Activated CD4-positive, alpha-beta memory T cell treated with anti-CD3 and anti-CD28 coated beads, Interleukin-2, amount 10 ng/mL, durations not matched to agents 7 days and 5 days (primary cell): Measurements from ENCODE around the gene TMPRSS6. TPM values are rescaled to one million over a fixed set of nuclear protein-coding genes. Genes with fewer than 3 reads are reported as not detected.
A peak's percentile ranks its signal among the peaks of the same experiment; 100 is the strongest.

Source experiments
- CTCF ChIA-PET: fragments of 350-600 bp; sonication (Branson Sonifier 250); formaldehyde crosslinking; loops from one replicate; lab custom pipeline; 2021; ENCODE audit warnings: antibody characterized with exemption, inconsistent platforms; lab: Charles Lee
- POLR2A ChIA-PET: fragments of 350-600 bp; sonication (Branson Sonifier 250); formaldehyde crosslinking; loops from one replicate; lab custom pipeline; 2021; ENCODE audit warnings: antibody characterized with exemption; lab: Charles Lee
- DNase-seq: peaks from one replicate; pipeline ENCODE4 v3.0.0-alpha.2; 2020
- H3K27ac Mint-ChIP-seq: one replicate; pipeline ENCODE4 v1.8.0; 2021; ENCODE audit warnings: mild to moderate bottlenecking, mixed read lengths
- H3K27me3 Mint-ChIP-seq: one replicate; pipeline ENCODE4 v1.8.0; 2021; ENCODE audit warnings: mixed read lengths
- H3K36me3 Mint-ChIP-seq: one replicate; pipeline ENCODE4 v1.8.0; 2021; ENCODE audit warnings: low read depth, mixed read lengths
- H3K4me1 Mint-ChIP-seq: one replicate; pipeline ENCODE4 v1.8.0; 2021; ENCODE audit warnings: mixed read lengths
- H3K4me3 Mint-ChIP-seq: one replicate; pipeline ENCODE4 v1.8.0; 2021; ENCODE audit warnings: mild to moderate bottlenecking, mixed read lengths
- H3K9me3 Mint-ChIP-seq: one replicate; pipeline ENCODE4 v1.8.0; 2021; ENCODE audit warnings: mixed read lengths
- total RNA-seq, 2 experiments: library from RNA; stranded (reverse); gene quantifications; one replicate each; pipeline ENCODE4 v1.2.3, GENCODE V29; 2021

TMPRSS6 gene
- total RNA-seq, 2 experiments from 2014 or later = 14.0 to 14.7 TPM

- Mint-ChIP-seq H3K36me3 (peaks cover 68% of the 10 kb centered on the region), H3K4me3 (no peak overlapping the region), H3K27me3 (no peaks in the 10 kb centered on the region)
These were observed 14.1 kb upstream of the TMPRSS6 start for GRCh38 chr22:37123649-37124048.

GRCh38 chr22:37122598-37123180 is 13.2 kb upstream of the TMPRSS6 start:
- CTCF ChIA-PET = interaction anchor here (0.9 to 6.8 kb wide), 23 partner anchors 9 to 470 kb away, joined by 3 to 81 read pairs (median 5); partner anchors contain the start of gene IL2RB
- H3K27me3 Mint-ChIP-seq = no peaks in the 10 kb centered on the region
- peaks cover 67% of the 10 kb centered on the region for H3K36me3 Mint-ChIP-seq
- peaks cover 88% of the 10 kb centered on the region for H3K4me1 Mint-ChIP-seq
- H3K9me3 Mint-ChIP-seq = no peaks in the 10 kb centered on the region
- H3K27ac Mint-ChIP-seq = peak overlapping the region; percentile 99
- DNase-seq = no peak
- H3K4me3 Mint-ChIP-seq = peak overlapping the region; percentile 74
- POLR2A ChIA-PET = interaction anchor here (0.8 to 25.4 kb wide), 25 partner anchors 18 to 593 kb away, joined by 3 to 502 read pairs (median 5); partner anchors contain the start of genes C1QTNF6, IL2RB, NCF4 and RAC2

More at GRCh38 chr22:37123649-37124048, 14.1 kb upstream of the TMPRSS6 start:
- POLR2A ChIA-PET = interaction anchor here (1.4 to 25.4 kb wide), 11 partner anchors 18 to 120 kb away, joined by 5 to 502 read pairs (median 20); partner anchors contain the start of genes IL2RB, KCTD17 and RAC2
- Mint-ChIP-seq H3K9me3 (no peaks in the 10 kb centered on the region), H3K4me1 (peaks cover 78% of the 10 kb centered on the region), H3K27ac (peak overlapping the region; percentile 99)
- no peak for DNase-seq
- CTCF ChIA-PET = interaction anchor here (0.7 to 6.8 kb wide), 9 partner anchors 22 to 349 kb away, joined by 3 to 81 read pairs (median 5); partner anchors contain the start of gene IL2RB

- H3K4me1 Mint-ChIP-seq = peaks cover 88% of the 10 kb centered on the region
- peaks cover 61% of the 10 kb centered on the region for H3K36me3 Mint-ChIP-seq
- peak overlapping the region; percentile 99 for H3K27ac Mint-ChIP-seq
- CTCF ChIA-PET = interaction anchor here (0.9 to 6.8 kb wide), 25 partner anchors 10 to 470 kb away, joined by 3 to 81 read pairs (median 5); partner anchors contain the start of gene IL2RB
- peak overlapping the region; percentile 74 for H3K4me3 Mint-ChIP-seq
- no peaks in the 10 kb centered on the region for H3K27me3 Mint-ChIP-seq
- no peaks in the 10 kb centered on the region for H3K9me3 Mint-ChIP-seq
- POLR2A ChIA-PET = interaction anchor here (0.7 to 25.4 kb wide), 27 partner anchors 17 to 593 kb away, joined by 3 to 502 read pairs (median 5); partner anchors contain the start of genes C1QTNF6, IL2RB, NCF4 and RAC2
- DNase-seq = peak; percentile 96
These were observed 12.5 kb upstream of the TMPRSS6 start for GRCh38 chr22:37121887-37122591.

DNA sequence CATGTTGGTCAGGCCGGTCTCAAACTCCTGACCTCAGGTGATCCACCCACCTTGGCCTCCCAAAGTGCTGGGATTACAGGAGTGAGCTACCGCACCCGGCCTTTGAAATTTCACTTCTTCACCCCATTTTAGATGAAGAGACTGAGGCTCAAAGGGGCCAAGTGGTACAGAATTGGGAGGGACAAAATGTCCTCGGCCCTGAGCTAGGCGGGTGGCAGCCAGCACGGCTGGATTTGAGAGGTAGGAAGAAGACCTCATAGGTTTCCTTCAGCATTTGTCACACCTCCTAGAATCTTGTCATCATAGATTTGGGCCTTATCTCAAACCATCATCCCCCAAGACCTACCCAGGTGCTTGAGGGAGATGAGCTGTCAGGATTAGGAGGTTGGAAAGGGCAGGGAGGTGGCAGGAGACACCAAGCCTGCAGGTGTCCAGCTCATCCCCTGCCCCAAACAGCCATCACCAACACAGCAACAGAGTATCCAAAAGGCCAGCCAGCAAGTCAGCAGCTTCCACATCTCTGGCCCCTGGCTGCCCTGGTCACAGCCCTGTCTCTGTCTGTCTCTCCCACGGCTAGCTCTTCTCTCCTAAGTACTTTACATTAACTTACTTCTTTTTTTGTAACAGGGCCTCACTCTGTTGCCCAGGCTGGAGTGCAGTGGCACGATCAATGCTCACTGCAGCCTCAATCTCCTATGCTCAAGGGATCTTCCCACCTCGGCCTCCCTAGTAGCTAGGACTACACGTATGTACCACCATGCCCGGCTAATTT is 11.2 kb upstream of the TMPRSS6 start:
- H3K36me3 Mint-ChIP-seq = peaks cover 58% of the 10 kb centered on the region
- CTCF ChIA-PET = interaction anchor here (1.4 to 6.8 kb wide), 7 partner anchors 19 to 264 kb away, joined by 3 to 81 read pairs (median 7); partner anchors contain the start of gene IL2RB
- POLR2A ChIA-PET = interaction anchor here (1.1 to 25.4 kb wide), 7 partner anchors 21 to 123 kb away, joined by 3 to 502 read pairs (median 42); partner anchors contain the start of genes IL2RB and RAC2
- no peaks in the 10 kb centered on the region for H3K27me3 Mint-ChIP-seq
- peak overlapping the region; percentile 99 for H3K27ac Mint-ChIP-seq
- H3K4me3 Mint-ChIP-seq = peak overlapping the region; percentile 74
- no peak for DNase-seq
- H3K9me3 Mint-ChIP-seq = no peaks in the 10 kb centered on the region
- H3K4me1 Mint-ChIP-seq = peaks cover 85% of the 10 kb centered on the region

DNA sequence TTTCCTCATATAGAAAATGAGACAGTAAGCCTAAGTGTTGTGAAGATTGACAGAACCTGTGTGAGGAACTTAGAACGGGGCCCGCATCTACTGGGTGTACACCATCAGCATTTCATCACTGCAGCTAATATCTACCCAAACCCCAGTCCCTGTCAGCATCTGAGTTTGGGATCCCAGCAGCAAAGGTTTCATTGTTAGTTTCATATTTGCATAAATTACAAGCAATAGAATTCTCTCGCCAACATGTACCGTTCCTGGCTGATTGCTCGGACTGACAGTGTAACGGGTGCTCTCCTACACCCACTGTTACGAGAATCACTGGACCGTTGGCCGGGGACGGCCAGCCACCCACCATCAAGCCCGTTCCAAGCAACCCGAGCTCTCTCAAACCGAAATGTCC is 10.4 kb upstream of the TMPRSS6 start:
- H3K9me3 Mint-ChIP-seq = no peaks in the 10 kb centered on the region
- H3K36me3 Mint-ChIP-seq = peaks cover 51% of the 10 kb centered on the region
- H3K4me1 Mint-ChIP-seq = peaks cover 82% of the 10 kb centered on the region
- no peaks in the 10 kb centered on the region for H3K27me3 Mint-ChIP-seq
- ChIA-PET POLR2A (interaction anchor here (1.1 to 25.4 kb wide), 7 partner anchors 14 to 123 kb away, joined by 4 to 502 read pairs (median 42); partner anchors contain the start of genes IL2RB and RAC2), CTCF (interaction anchor here (0.7 to 6.8 kb wide), 6 partner anchors 29 to 91 kb away, joined by 3 to 81 read pairs (median 4); partner anchors contain the start of gene IL2RB)
- H3K27ac Mint-ChIP-seq = peak overlapping the region; percentile 99
- DNase-seq = no peak
- H3K4me3 Mint-ChIP-seq = no peak overlapping the region

DNA sequence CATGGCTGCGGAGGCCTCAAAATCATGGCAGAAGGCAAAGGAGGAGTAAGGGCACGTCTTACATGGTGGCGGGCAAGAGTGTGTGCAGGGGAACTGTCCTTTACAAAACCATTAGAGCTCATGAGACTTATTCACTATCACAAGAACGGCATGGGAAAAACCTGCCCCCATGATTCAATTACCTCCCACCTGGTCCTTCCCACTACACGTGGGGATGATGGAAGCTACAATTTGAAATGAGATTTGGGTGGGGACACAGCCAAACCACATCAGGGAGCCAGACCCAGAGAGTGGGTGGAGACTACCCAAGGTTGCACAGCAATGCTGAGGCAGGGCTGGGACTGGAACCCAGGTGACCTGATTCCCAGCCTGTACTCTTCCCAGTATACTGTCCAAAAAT is 8.6 kb upstream of the TMPRSS6 start:
- no peak overlapping the region for H3K4me3 Mint-ChIP-seq
- H3K4me1 Mint-ChIP-seq = peaks cover 65% of the 10 kb centered on the region
- ChIA-PET CTCF (interaction anchor here (1.3 to 1.6 kb wide), 3 partner anchors 9 to 82 kb away, joined by 3 to 4 read pairs (median 3); no protein-coding TSS in a partner anchor), POLR2A (interaction anchor here (1.0 to 25.4 kb wide), 2 partner anchors 24 to 49 kb away, joined by 3 to 502 read pairs; partner anchors contain the start of gene IL2RB)
- H3K36me3 Mint-ChIP-seq = peaks cover 33% of the 10 kb centered on the region
- peak overlapping the region; percentile 35 for H3K27ac Mint-ChIP-seq
- no peaks in the 10 kb centered on the region for H3K9me3 Mint-ChIP-seq
- H3K27me3 Mint-ChIP-seq = no peaks in the 10 kb centered on the region
- DNase-seq = no peak

DNA sequence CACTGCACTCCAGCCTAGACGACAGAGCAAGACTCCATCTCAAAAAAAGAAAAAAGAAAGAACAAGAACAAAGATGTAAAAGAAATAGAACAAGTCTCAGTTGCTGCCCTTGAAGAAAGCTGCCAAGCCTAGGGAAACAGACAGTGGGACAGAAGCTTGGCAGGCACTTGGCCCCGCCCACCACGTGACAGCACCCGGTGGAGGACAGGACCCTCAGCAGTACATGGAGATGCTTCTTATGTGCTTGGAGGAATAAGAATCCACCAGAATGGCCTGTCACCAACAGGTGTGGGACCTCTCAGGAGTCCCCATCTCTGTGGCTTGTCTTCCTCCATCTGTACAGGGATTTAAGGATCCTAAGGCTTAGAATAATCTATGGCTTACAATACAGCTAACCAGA is 7.6 kb upstream of the TMPRSS6 start:
- Mint-ChIP-seq H3K36me3 (peaks cover 27% of the 10 kb centered on the region), H3K27ac (no peak overlapping the region), H3K9me3 (no peaks in the 10 kb centered on the region), H3K4me1 (peaks cover 55% of the 10 kb centered on the region), H3K27me3 (no peaks in the 10 kb centered on the region), H3K4me3 (no peak overlapping the region)
- ChIA-PET CTCF (interaction anchor here (1.4 to 1.6 kb wide), 2 partner anchors 10 to 12 kb away, joined by 3 to 4 read pairs; no protein-coding TSS in a partner anchor), POLR2A (interaction anchor here (1.1 to 25.4 kb wide), 2 partner anchors 25 to 37 kb away, joined by 4 to 502 read pairs; partner anchors contain the start of gene IL2RB)
- DNase-seq = no peak

DNA sequence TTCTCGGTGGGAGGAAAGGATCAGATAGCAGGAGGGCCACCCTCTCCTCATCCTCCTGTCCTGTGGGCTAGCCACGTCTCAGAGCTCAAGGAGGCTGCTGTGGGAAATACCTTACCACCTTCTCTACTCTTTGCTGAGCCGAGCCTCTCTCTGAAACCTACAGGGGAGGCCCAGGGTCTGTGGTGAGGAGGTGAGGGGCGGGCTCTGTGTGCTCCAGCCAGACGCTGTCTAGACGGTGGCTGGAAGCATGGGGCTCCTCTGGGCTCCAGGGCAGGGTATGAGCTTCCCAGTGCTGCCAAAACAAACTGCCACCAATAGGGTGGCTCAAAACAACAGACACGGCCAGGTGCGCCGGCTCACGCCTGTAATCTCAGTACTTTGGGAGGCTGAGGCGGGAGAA is 5.5 kb upstream of the TMPRSS6 start:
- Mint-ChIP-seq H3K27ac (no peak overlapping the region), H3K4me3 (no peak overlapping the region), H3K9me3 (no peaks in the 10 kb centered on the region), H3K36me3 (peaks cover 23% of the 10 kb centered on the region), H3K27me3 (no peaks in the 10 kb centered on the region), H3K4me1 (peaks cover 37% of the 10 kb centered on the region)
- CTCF ChIA-PET = no interaction called here
- POLR2A ChIA-PET = interaction anchor here (1.7 kb wide), 1 partner anchor 12 kb away, joined by 5 read pairs; no protein-coding TSS in a partner anchor
- DNase-seq = no peak

DNA sequence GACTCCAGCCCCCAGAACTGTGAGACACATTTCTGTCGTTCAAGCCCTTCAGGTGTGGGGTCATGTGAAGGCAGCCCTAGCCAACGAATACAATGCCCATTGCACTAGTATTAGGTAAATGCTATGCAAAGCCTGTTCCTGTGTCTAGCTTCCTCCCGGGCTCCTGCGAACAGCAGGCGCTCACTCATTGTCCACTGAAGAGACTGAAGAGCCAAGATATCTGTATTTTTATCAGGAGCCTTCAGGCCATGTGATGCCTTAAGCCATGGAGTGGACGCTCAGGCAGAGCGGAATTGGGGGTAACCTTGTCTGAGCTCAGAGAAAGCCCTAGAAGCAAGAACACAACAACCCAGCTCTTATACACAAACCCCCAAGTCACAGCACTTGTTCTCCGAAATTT is 4.2 kb upstream of the TMPRSS6 start:
- H3K36me3 Mint-ChIP-seq = peaks cover 13% of the 10 kb centered on the region
- peaks cover 25% of the 10 kb centered on the region for H3K4me1 Mint-ChIP-seq
- no peak overlapping the region for H3K27ac Mint-ChIP-seq
- no peaks in the 10 kb centered on the region for H3K27me3 Mint-ChIP-seq
- H3K4me3 Mint-ChIP-seq = no peak overlapping the region
- CTCF ChIA-PET = no interaction called here
- no peak for DNase-seq
- no peaks in the 10 kb centered on the region for H3K9me3 Mint-ChIP-seq
- POLR2A ChIA-PET = interaction anchor here (1.7 kb wide), 1 partner anchor 14 kb away, joined by 5 read pairs; no protein-coding TSS in a partner anchor

- no peak for DNase-seq
- ChIA-PET CTCF (no interaction called here), POLR2A (no interaction called here)
- H3K27me3 Mint-ChIP-seq = no peaks in the 10 kb centered on the region
- H3K9me3 Mint-ChIP-seq = no peaks in the 10 kb centered on the region
- H3K4me1 Mint-ChIP-seq = peaks cover 11% of the 10 kb centered on the region
- H3K4me3 Mint-ChIP-seq = no peak overlapping the region
- H3K36me3 Mint-ChIP-seq = peaks cover 5% of the 10 kb centered on the region
- H3K27ac Mint-ChIP-seq = no peak overlapping the region
These were observed 2.7 kb upstream of the TMPRSS6 start for GRCh38 chr22:37112084-37112728.

DNA sequence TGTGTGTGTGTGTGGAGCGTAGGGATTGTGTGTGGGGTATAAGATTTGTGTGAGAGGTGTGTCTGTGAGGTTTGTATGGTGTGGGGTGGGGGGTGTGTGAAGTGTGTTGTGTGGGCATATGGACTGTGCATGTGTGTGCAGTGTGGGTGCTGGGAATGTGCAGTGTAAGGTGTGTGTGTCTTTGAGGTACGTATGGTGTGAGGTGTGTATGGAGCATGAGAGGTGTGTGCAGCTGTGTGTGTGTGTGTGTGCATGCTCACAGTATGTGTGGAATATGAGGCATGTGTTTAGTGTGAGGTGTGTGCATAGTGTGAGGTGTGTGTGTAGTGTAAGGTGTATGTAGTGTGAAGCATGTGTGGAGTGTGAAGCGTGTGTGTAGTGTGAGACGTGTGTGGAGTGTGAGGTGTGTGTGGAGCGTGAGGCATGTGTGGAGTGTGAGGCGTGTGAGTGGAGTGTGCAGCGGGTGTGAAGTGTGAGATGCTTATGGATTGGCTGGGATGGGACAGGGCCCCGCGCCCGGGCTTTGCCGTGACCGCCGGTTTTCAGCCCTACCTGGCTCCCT is 1.7 kb upstream of the TMPRSS6 start:
- no peaks in the 10 kb centered on the region for H3K9me3 Mint-ChIP-seq
- no peaks in the 10 kb centered on the region for H3K27me3 Mint-ChIP-seq
- ChIA-PET POLR2A (no interaction called here), CTCF (no interaction called here)
- H3K36me3 Mint-ChIP-seq = no peaks in the 10 kb centered on the region
- H3K4me3 Mint-ChIP-seq = no peak overlapping the region
- no peak for DNase-seq
- H3K4me1 Mint-ChIP-seq = peaks cover 12% of the 10 kb centered on the region
- H3K27ac Mint-ChIP-seq = no peak overlapping the region
